Tibial artery (tissue), 4 donors: Measurements from ENCODE around the gene SLC25A10.
"Not testable (repeated sequence)": the region's sequence is repeated elsewhere in the genome, so short reads cannot be mapped to it uniquely, and the experiment has no call there.

Experiments
- DNase-seq, 2 donors: peaks; one replicate each; pipeline ENCODE4 v3.0.0-alpha.2; 2019
- H3K27ac ChIP-seq, 2 donors: fragments of 200-600 bp; sonication (generic) in 1 of 2; 1 replicate in 1 of 2; 2 replicates in 1 of 2; pipeline ENCODE4 v1.5.1; 2018 to 2019; ENCODE audit warnings: mild to moderate bottlenecking in 1 of 2
- H3K27me3 ChIP-seq, 2 donors: fragments of 200-600 bp; sonication (generic) in 1 of 2; one replicate each; pipeline versions ENCODE4 v1.5.1 to v1.6.0; 2016 to 2019
- H3K36me3 ChIP-seq, 3 donors: fragments of 200-600 bp; sonication (generic) in 2 of 3; one replicate each; pipeline ENCODE4 v1.5.1; 2016 to 2019; ENCODE audit warnings: mild to moderate bottlenecking in 2 of 3
- H3K4me1 ChIP-seq, 4 donors: fragments of 200-600 bp; sonication (generic) in 2 of 4; 1 replicate in 3 of 4; 2 replicates in 1 of 4; pipeline ENCODE4 v1.5.1; 2016 to 2019
- H3K4me3 ChIP-seq, 2 donors: fragments of 200-600 bp; sonication (generic) in 1 of 2; 1 replicate in 1 of 2; 2 replicates in 1 of 2; pipeline ENCODE4 v1.5.1; 2018 to 2019; ENCODE audit warnings: mild to moderate bottlenecking in 2 of 2
- H3K9me3 ChIP-seq, 3 donors: fragments of 200-600 bp; sonication (generic) in 1 of 3; one replicate each; pipeline ENCODE4 v1.5.1; 2016 to 2019
- CTCF ChIP-seq, 2 experiments: fragments of 200-600 bp in 1 of 2; fragments of 450-650 bp in 1 of 2; IDR thresholded peaks; one replicate each; pipeline ENCODE4 v1.5.1; 2017 to 2019; ENCODE audit warnings: antibody characterized with exemption in 2 of 2, mild to moderate bottlenecking in 1 of 2, moderate library complexity in 1 of 2
- intact Hi-C: fragments of 100-400 bp; cut with DNase I; formaldehyde crosslinking; loops from one replicate; pipeline ENCODE4 v1.15.0; 2023; ENCODE audit warnings: low total_unique reads

The SLC25A10 gene

GRCh38 chr17:81738801-81739393 lies 26.8 kb downstream of the SLC25A10 start:
- Histone ChIP-seq H3K9me3 (no peaks in the 10 kb centered on the region), H3K4me3 (no peak overlapping the region), H3K27ac (no peak overlapping the region), H3K27me3 (peaks cover 0 to 58% of the 10 kb centered on the region in 2 donors), H3K4me1 (peaks cover 0 to 19% (median 7%) of the 10 kb centered on the region in 4 donors), H3K36me3 (no peaks in the 10 kb centered on the region)
- no peak for DNase-seq
- no peak for TF ChIP-seq CTCF (IDR thresholded peaks at IDR 0.05)
- intact Hi-C loops = no loop called here

DNA sequence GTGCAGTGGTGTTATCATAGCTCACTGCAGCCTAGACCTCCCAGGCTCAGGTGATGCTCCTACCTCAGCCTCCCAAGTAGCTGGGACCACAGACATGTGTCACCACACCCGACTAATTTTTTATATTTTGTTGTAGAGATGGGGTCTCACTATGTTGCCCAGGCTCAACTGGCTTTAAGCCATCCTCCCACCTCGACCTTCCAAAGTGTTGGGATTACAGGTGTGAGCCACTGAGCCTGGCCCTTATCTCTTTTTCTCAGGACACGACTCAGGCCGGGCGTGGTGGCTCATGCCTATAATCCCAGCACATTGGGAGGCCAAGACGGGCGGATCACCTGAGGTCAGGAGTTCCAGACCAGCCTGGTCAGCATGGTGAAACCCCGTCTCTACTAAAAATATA lies 27.5 kb downstream of the SLC25A10 start:
- DNase-seq, H3K27ac ChIP-seq, H3K4me3 ChIP-seq, H3K36me3 ChIP-seq, intact Hi-C loops, H3K9me3 ChIP-seq: not testable (repeated sequence)
- peaks cover 0 to 51% of the 10 kb centered on the region in 2 donors for H3K27me3 ChIP-seq
- peaks cover 0 to 15% (median 4%) of the 10 kb centered on the region in 4 donors for H3K4me1 ChIP-seq

- intact Hi-C loops = no loop called here
- no peak for TF ChIP-seq CTCF (IDR thresholded peaks at IDR 0.05)
- Histone ChIP-seq H3K27ac (no peak overlapping the region), H3K4me1 (peaks cover 0 to 12% (median 2%) of the 10 kb centered on the region in 4 donors), H3K36me3 (no peaks in the 10 kb centered on the region), H3K9me3 (no peaks in the 10 kb centered on the region), H3K4me3 (no peak overlapping the region), H3K27me3 (peaks cover 0 to 42% of the 10 kb centered on the region in 2 donors)
- no peak for DNase-seq
These were observed 28.4 kb downstream of the SLC25A10 start for GRCh38 chr17:81740395-81740961.

GRCh38 chr17:81741049-81741593 lies 29.0 kb downstream of the SLC25A10 start:
- Histone ChIP-seq H3K27me3 (peaks cover 0 to 37% of the 10 kb centered on the region in 2 donors), H3K4me1 (peaks cover 0 to 6% (median 0%) of the 10 kb centered on the region in 4 donors), H3K9me3 (no peaks in the 10 kb centered on the region), H3K36me3 (no peaks in the 10 kb centered on the region), H3K27ac (no peak overlapping the region), H3K4me3 (no peak overlapping the region)
- intact Hi-C loops = no loop called here
- TF ChIP-seq CTCF (IDR thresholded peaks at IDR 0.05) = no peak
- no peak for DNase-seq

DNA sequence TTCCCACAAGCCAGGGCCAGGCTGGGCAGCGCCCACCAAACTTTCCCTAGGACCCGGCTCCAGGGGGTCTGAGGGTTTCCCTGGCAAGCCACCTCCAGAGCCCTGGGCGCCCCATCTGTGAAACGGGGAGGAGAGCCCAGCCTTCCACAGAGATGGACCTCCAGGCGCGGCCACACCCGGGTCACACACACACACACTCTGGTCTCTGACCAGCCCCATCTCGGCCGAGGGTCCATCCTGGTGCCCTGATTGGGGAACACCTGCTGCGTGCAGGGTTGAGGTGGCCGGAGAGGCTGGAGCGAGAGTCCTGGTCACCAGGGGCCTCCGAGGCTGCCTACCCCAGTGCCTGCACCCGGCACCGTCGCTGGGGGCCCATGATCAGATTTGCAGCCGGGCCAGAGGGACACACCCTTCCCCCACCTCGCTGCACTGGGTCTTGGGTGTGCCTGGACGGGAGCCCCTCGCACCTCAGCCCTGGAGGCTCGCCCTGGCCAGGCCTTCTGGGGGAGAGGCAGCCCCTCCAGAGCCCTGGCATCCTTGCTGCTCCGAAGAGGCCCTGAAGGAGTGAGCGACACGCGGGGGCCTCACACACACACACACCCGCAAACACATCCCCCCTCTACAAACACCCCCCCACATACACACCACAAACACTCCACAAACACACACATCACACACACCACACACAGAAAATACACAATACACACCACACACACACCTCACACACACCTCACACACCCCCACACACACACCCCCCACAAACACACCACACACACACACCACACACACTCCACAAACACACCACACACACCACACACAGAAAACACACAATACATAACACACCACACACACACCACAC lies 29.7 kb downstream of the SLC25A10 start:
- Histone ChIP-seq H3K4me3 (no peak overlapping the region), H3K9me3 (no peaks in the 10 kb centered on the region), H3K36me3 (no peaks in the 10 kb centered on the region), H3K4me1 (peaks cover 0 to 5% (median 0%) of the 10 kb centered on the region in 4 donors), H3K27me3 (peaks cover 0 to 35% of the 10 kb centered on the region in 2 donors), H3K27ac (no peak overlapping the region)
- DNase-seq = no peak
- intact Hi-C loops = no loop called here
- TF ChIP-seq CTCF (IDR thresholded peaks at IDR 0.05) = no peak
